GM06990 (cell line): ENCODE results near the gene ZSCAN30.

ENCODE experiments used
- DNase-seq: peaks from one replicate; pipeline ENCODE4 v3.0.0-alpha.2; 2011; ENCODE audit not compliant: insufficient read length; ENCODE audit errors: extremely low read depth
- H3K27me3 ChIP-seq: replicated peaks from 2 replicates; pipeline ENCODE4 v1.6.0; 2011; ENCODE audit warnings: low read length; ENCODE audit not compliant: control insufficient read depth, insufficient read depth
- H3K36me3 ChIP-seq: 2 replicates; pipeline ENCODE4 v1.5.1; 2011; ENCODE audit warnings: low read length; ENCODE audit not compliant: control insufficient read depth, insufficient read depth
- H3K4me3 ChIP-seq: replicated peaks from 2 replicates; pipeline ENCODE4 v1.5.1; 2011; ENCODE audit warnings: low read depth, mild to moderate bottlenecking, control low read depth, low read length
- CTCF ChIP-seq: IDR thresholded peaks from 2 replicates; pipeline ENCODE4 v1.5.1; 2011; ENCODE audit warnings: low read length, control low read depth, mild to moderate bottlenecking, inconsistent platforms; ENCODE audit not compliant: insufficient read depth, poor library complexity, severe bottlenecking

ZSCAN30 gene

GRCh38 chr18:35328868-35329267 lies 38.8 kb upstream of the ZSCAN30 start:
- no peaks in the 10 kb centered on the region for H3K27me3 ChIP-seq
- H3K36me3 ChIP-seq = no peaks in the 10 kb centered on the region; the same call in 1 of the 2 replicates
- DNase-seq = no peak
- H3K4me3 ChIP-seq = no peak overlapping the region
- no peak for TF ChIP-seq CTCF

- no peaks in the 10 kb centered on the region for H3K36me3 ChIP-seq
- no peak overlapping the region for H3K4me3 ChIP-seq
- H3K27me3 ChIP-seq = no peaks in the 10 kb centered on the region
- no peak for DNase-seq
- TF ChIP-seq CTCF = no peak
These were observed 36.8 kb upstream of the ZSCAN30 start for GRCh38 chr18:35326695-35327387.

- no peaks in the 10 kb centered on the region for H3K36me3 ChIP-seq
- no peaks in the 10 kb centered on the region for H3K27me3 ChIP-seq
- TF ChIP-seq CTCF = no peak
- DNase-seq = no peak
- H3K4me3 ChIP-seq = no peak overlapping the region
These were observed 35.1 kb upstream of the ZSCAN30 start for GRCh38 chr18:35324926-35325655.

GRCh38 chr18:35322486-35323458 lies 32.7 kb upstream of the ZSCAN30 start:
- DNase-seq = no peak

More at GRCh38 chr18:35322486-35323458, 32.7 kb upstream of the ZSCAN30 start:
- no peak for TF ChIP-seq CTCF
- H3K36me3 ChIP-seq = no peaks in the 10 kb centered on the region
- no peak overlapping the region for H3K4me3 ChIP-seq
- no peaks in the 10 kb centered on the region for H3K27me3 ChIP-seq
